Bronchial epithelial cell (primary cell): Measurements from ENCODE around the gene BCOR. TPM values are rescaled to one million over a fixed set of nuclear protein-coding genes. Genes with fewer than 3 reads are reported as not detected.

Source experiments
- DNase-seq: peaks from one replicate; pipeline ENCODE4 v3.0.0-alpha.2; 2010; ENCODE audit warnings: low read depth
- FAIRE-seq: peaks from 2 replicates; lab custom pipeline; 2011; peaks lifted over from hg19 to GRCh38; lab: Jason Lieb, UNC
- H3K27me3 ChIP-seq: 2 replicates; pipeline ENCODE4 v1.5.1; 2011; ENCODE audit warnings: low read length; ENCODE audit not compliant: control insufficient read depth, insufficient read depth
- H3K36me3 ChIP-seq: 2 replicates; pipeline ENCODE4 v1.5.1; 2011; ENCODE audit warnings: low read length; ENCODE audit not compliant: control insufficient read depth, insufficient read depth
- H3K4me3 ChIP-seq: 2 replicates; pipeline ENCODE4 v1.5.1; 2011; ENCODE audit warnings: mild to moderate bottlenecking, low read depth, low read length, control low read depth
- CTCF ChIP-seq: IDR thresholded peaks from 2 replicates; pipeline ENCODE4 v1.5.1; 2011; ENCODE audit warnings: mild to moderate bottlenecking, moderate library complexity, low read length, control low read depth, inconsistent platforms; ENCODE audit not compliant: insufficient read depth, severe bottlenecking
- total RNA-seq: library from RNA; depleted of rRNA; stranded (reverse); fragments of >200 nt; gene quantifications from 2 replicates; pipeline ENCODE4 v1.2.1, GENCODE V29; 2014

Gene BCOR
- total RNA-seq, 1 donor from 2014 or later, result 6.1 TPM

GRCh38 chrX:40072246-40072645 lies 25.5 kb downstream of the BCOR start:
- Histone ChIP-seq H3K27me3 (no peaks in the 10 kb centered on the region), H3K4me3 (no peak overlapping the region), H3K36me3 (peaks cover 12% of the 10 kb centered on the region)
- DNase-seq (no peak), FAIRE-seq (no peak)
- TF ChIP-seq CTCF, result no peak

- no peak overlapping the region for H3K4me3 ChIP-seq
- DNase-seq, result peak; percentile 15
- no peak for FAIRE-seq
- TF ChIP-seq CTCF, result no peak
- H3K36me3 ChIP-seq, result peaks cover 15% of the 10 kb centered on the region
- H3K27me3 ChIP-seq, result no peaks in the 10 kb centered on the region
Observed at GRCh38 chrX:40068048-40068447, 29.7 kb downstream of the BCOR start.

GRCh38 chrX:40066700-40067099 lies 31.1 kb downstream of the BCOR start:
- no peak for TF ChIP-seq CTCF
- H3K27me3 ChIP-seq, result no peaks in the 10 kb centered on the region
- H3K4me3 ChIP-seq, result no peak overlapping the region
- H3K36me3 ChIP-seq, result peaks cover 15% of the 10 kb centered on the region
- DNase-seq (no peak), FAIRE-seq (no peak)

GRCh38 chrX:40065296-40066046 lies 32.3 kb downstream of the BCOR start:
- H3K36me3 ChIP-seq, result peaks cover 12% of the 10 kb centered on the region
- DNase-seq, result no peak
- H3K27me3 ChIP-seq, result no peaks in the 10 kb centered on the region
- H3K4me3 ChIP-seq, result no peak overlapping the region
- no peak for TF ChIP-seq CTCF
- FAIRE-seq, result peak; percentile 36

- Histone ChIP-seq H3K4me3 (no peak overlapping the region), H3K36me3 (peaks cover 6% of the 10 kb centered on the region), H3K27me3 (no peaks in the 10 kb centered on the region)
- FAIRE-seq (no peak), DNase-seq (no peak)
- no peak for TF ChIP-seq CTCF
Observed at GRCh38 chrX:40064055-40064597, 33.6 kb downstream of the BCOR start.

- FAIRE-seq, result no peak
- H3K36me3 ChIP-seq, result peaks cover 6% of the 10 kb centered on the region
- no peak for TF ChIP-seq CTCF
- no peak overlapping the region for H3K4me3 ChIP-seq
- DNase-seq, result no peak
- no peaks in the 10 kb centered on the region for H3K27me3 ChIP-seq
Observed at GRCh38 chrX:40063555-40063954, 34.2 kb downstream of the BCOR start.
